ENCODE results near the gene CEP43. TPM values are rescaled to one million over a fixed set of nuclear protein-coding genes. Genes with fewer than 3 reads are reported as not detected.

CEP43 gene
- total RNA-seq, 1 experiment from 2014 or later, result 34.2 TPM

- no peak for DNase-seq (ENCODE audit: low spot score)
- intact Hi-C loops (cut with micrococcal nuclease; ENCODE audit: unreplicated experiment), result no loop called here
- H3K27me3 ChIP-seq (replicated peaks; ENCODE audit: insufficient read depth, low read depth, low read length, poor library complexity), result no peaks in the 10 kb centered on the region
- no peak for TF ChIP-seq EZH2 (IDR thresholded peaks at IDR 0.05; ENCODE audit: borderline replicate concordance, low read depth, low read length, poor library complexity, severe bottlenecking)
- TF ChIP-seq CTCF (conservative IDR thresholded peaks at IDR 0.05; ENCODE audit: low read depth, low read length), result no peak
- H3K4me3 ChIP-seq (ENCODE audit: low read depth, low read length, poor library complexity, severe bottlenecking), result no peak overlapping the region
- H3K4me1 ChIP-seq (ENCODE audit: insufficient read depth, low read length, poor library complexity, severe bottlenecking), result no peaks in the 10 kb centered on the region
- ChIA-PET CTCF (no interaction called here), POLR2A (ENCODE audit: low non-redundant PET) (no interaction called here)
- peaks cover 55% of the 10 kb centered on the region for H3K36me3 ChIP-seq (ENCODE audit: insufficient read depth, low read length, poor library complexity, severe bottlenecking)
- BruUV-seq (replicated peaks), result no TSS peak
- H3K9me3 ChIP-seq (ENCODE audit: low read depth, low read length, poor library complexity, severe bottlenecking), result no peaks in the 10 kb centered on the region
- no peak overlapping the region for H3K27ac ChIP-seq (ENCODE audit: low read depth, low read length, poor library complexity, severe bottlenecking)
These were observed 28.1 kb downstream of the CEP43 start for GRCh38 chr6:167027308-167027707.

- ChIA-PET POLR2A (ENCODE audit: low non-redundant PET) (interaction anchor here (0.6 kb wide), 1 partner anchor 17 kb away, joined by 4 read pairs; no protein-coding TSS in a partner anchor), CTCF (no interaction called here)
- H3K27ac ChIP-seq (ENCODE audit: low read depth, low read length, poor library complexity, severe bottlenecking), result no peak overlapping the region
- no peaks in the 10 kb centered on the region for H3K27me3 ChIP-seq (replicated peaks; ENCODE audit: insufficient read depth, low read depth, low read length, poor library complexity)
- intact Hi-C loops (cut with micrococcal nuclease; ENCODE audit: unreplicated experiment), result no loop called here
- BruUV-seq (replicated peaks), result no TSS peak
- no peak for TF ChIP-seq EZH2 (IDR thresholded peaks at IDR 0.05; ENCODE audit: borderline replicate concordance, low read depth, low read length, poor library complexity, severe bottlenecking)
- no peak for TF ChIP-seq CTCF (conservative IDR thresholded peaks at IDR 0.05; ENCODE audit: low read depth, low read length)
- no peaks in the 10 kb centered on the region for H3K9me3 ChIP-seq (ENCODE audit: low read depth, low read length, poor library complexity, severe bottlenecking)
- H3K4me1 ChIP-seq (ENCODE audit: insufficient read depth, low read length, poor library complexity, severe bottlenecking), result no peaks in the 10 kb centered on the region
- no peak overlapping the region for H3K4me3 ChIP-seq (ENCODE audit: low read depth, low read length, poor library complexity, severe bottlenecking)
- peaks cover 55% of the 10 kb centered on the region for H3K36me3 ChIP-seq (ENCODE audit: insufficient read depth, low read length, poor library complexity, severe bottlenecking)
- no peak for DNase-seq (ENCODE audit: low spot score)
These were observed 28.6 kb downstream of the CEP43 start for GRCh38 chr6:167027772-167028171.

- Histone ChIP-seq H3K9me3 (ENCODE audit: low read depth, low read length, poor library complexity, severe bottlenecking) (no peaks in the 10 kb centered on the region), H3K4me3 (ENCODE audit: low read depth, low read length, poor library complexity, severe bottlenecking) (no peak overlapping the region), H3K4me1 (ENCODE audit: insufficient read depth, low read length, poor library complexity, severe bottlenecking) (no peaks in the 10 kb centered on the region), H3K36me3 (ENCODE audit: insufficient read depth, low read length, poor library complexity, severe bottlenecking) (peaks cover 60% of the 10 kb centered on the region), H3K27me3 (replicated peaks; ENCODE audit: insufficient read depth, low read depth, low read length, poor library complexity) (no peaks in the 10 kb centered on the region), H3K27ac (ENCODE audit: low read depth, low read length, poor library complexity, severe bottlenecking) (no peak overlapping the region)
- no TSS peak for BruUV-seq (replicated peaks)
- DNase-seq (ENCODE audit: low spot score), result no peak
- TF ChIP-seq CTCF (conservative IDR thresholded peaks at IDR 0.05; ENCODE audit: low read depth, low read length), result no peak
- TF ChIP-seq EZH2 (IDR thresholded peaks at IDR 0.05; ENCODE audit: borderline replicate concordance, low read depth, low read length, poor library complexity, severe bottlenecking), result no peak
- POLR2A ChIA-PET (ENCODE audit: low non-redundant PET), result no interaction called here
- CTCF ChIA-PET, result no interaction called here
- intact Hi-C loops (cut with micrococcal nuclease; ENCODE audit: unreplicated experiment), result no loop called here
These were observed 31.2 kb downstream of the CEP43 start for GRCh38 chr6:167030222-167031072.

Measured in A673 (cell line).